Activated CD4-positive, alpha-beta T cell treated with anti-CD3 and anti-CD28 coated beads for 36 hours (primary cell): ENCODE measurements around the gene GLB1L3. TPM values are rescaled to one million over a fixed set of nuclear protein-coding genes. Genes with fewer than 3 reads are reported as not detected.
"Not testable (repeated sequence)": the region's sequence is repeated elsewhere in the genome, so short reads cannot be mapped to it uniquely, and the experiment has no call there.

ENCODE experiments used
- ATAC-seq: fragments of 200-7000 bp; cut with Tn5 transposase; one replicate; pipeline ENCODE4 v1.10.0; 2021; ENCODE audit warnings: mild to moderate bottlenecking, moderate library complexity
- CTCF ChIA-PET: fragments of 350-600 bp; sonication (Branson Sonifier 250); formaldehyde crosslinking; loops from one replicate; lab custom pipeline; 2021; ENCODE audit warnings: antibody characterized with exemption; lab: Charles Lee
- POLR2A ChIA-PET: fragments of 350-600 bp; sonication (Branson Sonifier 250); formaldehyde crosslinking; loops from one replicate; lab custom pipeline; 2021; ENCODE audit warnings: antibody characterized with exemption, inconsistent platforms; lab: Charles Lee
- DNase-seq: peaks from one replicate; pipeline ENCODE4 v3.0.0-alpha.2; 2020
- H3K27ac Mint-ChIP-seq: one replicate; pipeline ENCODE4 v1.8.0; 2021; ENCODE audit warnings: mixed read lengths
- H3K27me3 Mint-ChIP-seq: one replicate; pipeline ENCODE4 v1.8.0; 2021; ENCODE audit warnings: mixed read lengths
- H3K36me3 Mint-ChIP-seq: one replicate; pipeline ENCODE4 v1.8.0; 2021; ENCODE audit warnings: low read depth, mixed read lengths
- H3K4me1 Mint-ChIP-seq: one replicate; pipeline ENCODE4 v1.8.0; 2021; ENCODE audit warnings: mixed read lengths
- H3K4me3 Mint-ChIP-seq: one replicate; pipeline ENCODE4 v1.8.0; 2021; ENCODE audit warnings: mild to moderate bottlenecking, moderate library complexity, mixed read lengths
- H3K9me3 Mint-ChIP-seq: one replicate; pipeline ENCODE4 v1.8.0; 2021; ENCODE audit warnings: low read depth, mixed read lengths
- intact Hi-C, 2 experiments: fragments of 100-400 bp; cut with DNase I in 1 of 2; cut with micrococcal nuclease in 1 of 2; formaldehyde crosslinking; loops; one replicate each; pipeline versions ENCODE4 v1.14.2 to v1.15.1; 2022 to 2024; cut with DNase I, micrococcal nuclease
- total RNA-seq, 2 experiments: library from RNA; stranded (reverse); gene quantifications; one replicate each; pipeline ENCODE4 v1.2.3, GENCODE V29; 2021

The GLB1L3 gene
- total RNA-seq, 2 experiments from 2014 or later, result 11.7 to 12.2 TPM

- intact Hi-C loops, result loop anchor here (1.0 to 5.0 kb wide), 4 partner anchors 52 to 329 kb away; partner anchors contain the start of genes GLB1L2 (in 2 of the 2) and VPS26B (in 1 of the 2)
- ATAC-seq, result no peak
- peak overlapping the region; percentile 96 for H3K27ac Mint-ChIP-seq
- peaks cover 3% of the 10 kb centered on the region for H3K27me3 Mint-ChIP-seq
- DNase-seq, result peak; percentile 40
- H3K36me3 Mint-ChIP-seq, result peaks cover 15% of the 10 kb centered on the region
- CTCF ChIA-PET, result interaction anchor here (0.8 to 4.7 kb wide), 12 partner anchors 10 to 329 kb away, joined by 3 to 33 read pairs (median 5); partner anchors contain the start of genes ACAD8, NCAPD3 and THYN1
- peak overlapping the region; percentile 96 for H3K4me3 Mint-ChIP-seq
- H3K4me1 Mint-ChIP-seq, result peaks cover 37% of the 10 kb centered on the region
- no peaks in the 10 kb centered on the region for H3K9me3 Mint-ChIP-seq
- POLR2A ChIA-PET, result interaction anchor here (0.6 to 1.2 kb wide), 6 partner anchors 13 to 80 kb away, joined by 3 to 7 read pairs (median 4); partner anchors contain the start of gene VPS26B
These were observed 410 bp downstream of the GLB1L3 start for GRCh38 chr11:134276396-134277182.

DNA sequence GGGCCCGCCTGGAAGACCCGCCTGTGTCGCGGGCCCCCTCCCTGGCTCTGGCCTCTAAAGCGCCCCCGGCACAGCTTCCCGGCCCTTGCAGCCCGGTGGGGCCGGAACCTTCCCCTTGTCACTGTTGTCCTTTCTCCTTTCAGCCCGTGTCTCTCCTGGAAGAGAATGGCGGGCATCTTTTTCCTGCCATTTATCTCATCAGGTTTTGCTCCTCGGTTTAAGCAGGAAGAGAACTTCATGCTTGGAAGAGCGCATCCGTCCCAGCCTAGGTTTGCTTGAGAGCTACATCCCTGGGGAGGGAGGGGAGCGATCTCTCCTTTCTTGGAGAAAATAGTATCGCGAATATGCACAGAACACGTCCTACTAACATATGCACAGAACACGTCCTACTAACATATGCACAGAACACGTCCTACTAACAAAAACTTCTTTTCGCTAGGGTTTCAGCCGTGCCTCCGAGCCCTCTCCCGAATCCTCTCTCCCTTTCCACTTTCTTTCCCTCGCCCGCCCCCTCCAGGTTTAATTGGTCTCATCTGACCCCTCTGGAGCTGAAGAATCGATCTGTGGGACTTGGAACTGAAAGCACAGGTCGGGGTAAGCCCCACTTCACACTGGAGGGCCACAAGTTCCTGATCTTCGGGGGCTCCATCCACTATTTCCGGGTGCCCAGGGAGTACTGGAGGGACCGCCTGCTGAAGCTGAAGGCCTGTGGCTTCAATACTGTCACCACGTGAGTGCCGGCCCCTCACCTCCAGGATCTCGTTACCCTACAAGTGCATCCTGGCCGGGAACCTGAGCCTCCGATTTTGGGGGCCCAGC lies 1.2 kb downstream of the GLB1L3 start:
- Mint-ChIP-seq H3K36me3 (peaks cover 15% of the 10 kb centered on the region), H3K27ac (peak overlapping the region; percentile 65), H3K4me3 (peak overlapping the region; percentile 76), H3K4me1 (peaks cover 35% of the 10 kb centered on the region), H3K27me3 (peaks cover 3% of the 10 kb centered on the region), H3K9me3 (no peaks in the 10 kb centered on the region)
- intact Hi-C loops, result loop anchor here (5.0 kb wide), 2 partner anchors 55 to 330 kb away; partner anchors contain the start of gene GLB1L2 (in 1 of the 2)
- ChIA-PET CTCF (interaction anchor here (0.6 to 2.1 kb wide), 4 partner anchors 11 to 34 kb away, joined by 3 to 8 read pairs (median 4); partner anchors contain the start of genes ACAD8 and THYN1), POLR2A (no interaction called here)
- ATAC-seq (no peak), DNase-seq (no peak)

GRCh38 chr11:134278356-134278755 lies 2.2 kb downstream of the GLB1L3 start:
- ATAC-seq, result no peak
- POLR2A ChIA-PET, result no interaction called here
- intact Hi-C loops, result loop anchor here (5.0 kb wide), 2 partner anchors 54 to 331 kb away; partner anchors contain the start of gene GLB1L2 (in 1 of the 2)
- H3K4me1 Mint-ChIP-seq, result peaks cover 25% of the 10 kb centered on the region
- no peak for DNase-seq
- CTCF ChIA-PET, result interaction anchor here (0.6 to 1.2 kb wide), 2 partner anchors 9 to 109 kb away, joined by 3 read pairs; no protein-coding TSS in a partner anchor
- peaks cover 3% of the 10 kb centered on the region for H3K27me3 Mint-ChIP-seq
- no peak overlapping the region for H3K4me3 Mint-ChIP-seq
- peaks cover 15% of the 10 kb centered on the region for H3K36me3 Mint-ChIP-seq
- H3K27ac Mint-ChIP-seq, result no peak overlapping the region
- no peaks in the 10 kb centered on the region for H3K9me3 Mint-ChIP-seq

DNA sequence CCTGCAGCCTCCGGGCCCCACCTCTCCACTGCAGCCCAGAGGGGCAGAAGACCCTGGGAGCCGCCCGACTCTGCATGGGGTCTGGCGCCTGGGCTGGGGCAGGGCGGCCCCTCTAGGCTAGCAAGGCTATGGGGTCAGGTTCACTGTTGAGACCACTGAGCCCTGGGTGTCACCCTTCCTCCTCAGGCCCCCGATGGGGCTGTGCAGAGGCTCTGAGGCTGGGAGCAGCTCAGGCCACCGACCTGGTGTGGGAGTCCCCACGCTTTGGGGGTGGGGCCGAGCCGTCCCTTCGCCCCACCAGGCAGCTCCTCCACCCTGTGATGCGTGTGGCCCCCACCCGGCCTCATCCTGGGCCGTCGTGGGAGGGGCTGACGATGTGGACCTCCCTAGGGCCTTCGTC lies 5.5 kb downstream of the GLB1L3 start:
- DNase-seq, ATAC-seq, H3K4me3 Mint-ChIP-seq, POLR2A ChIA-PET, H3K9me3 Mint-ChIP-seq, intact Hi-C loops, H3K4me1 Mint-ChIP-seq, H3K27me3 Mint-ChIP-seq, H3K27ac Mint-ChIP-seq: not testable (repeated sequence)
- peaks cover 23% of the 10 kb centered on the region for H3K36me3 Mint-ChIP-seq
- CTCF ChIA-PET, result interaction anchor here (0.7 kb wide), 1 partner anchor 20 kb away, joined by 3 read pairs; no protein-coding TSS in a partner anchor

DNA sequence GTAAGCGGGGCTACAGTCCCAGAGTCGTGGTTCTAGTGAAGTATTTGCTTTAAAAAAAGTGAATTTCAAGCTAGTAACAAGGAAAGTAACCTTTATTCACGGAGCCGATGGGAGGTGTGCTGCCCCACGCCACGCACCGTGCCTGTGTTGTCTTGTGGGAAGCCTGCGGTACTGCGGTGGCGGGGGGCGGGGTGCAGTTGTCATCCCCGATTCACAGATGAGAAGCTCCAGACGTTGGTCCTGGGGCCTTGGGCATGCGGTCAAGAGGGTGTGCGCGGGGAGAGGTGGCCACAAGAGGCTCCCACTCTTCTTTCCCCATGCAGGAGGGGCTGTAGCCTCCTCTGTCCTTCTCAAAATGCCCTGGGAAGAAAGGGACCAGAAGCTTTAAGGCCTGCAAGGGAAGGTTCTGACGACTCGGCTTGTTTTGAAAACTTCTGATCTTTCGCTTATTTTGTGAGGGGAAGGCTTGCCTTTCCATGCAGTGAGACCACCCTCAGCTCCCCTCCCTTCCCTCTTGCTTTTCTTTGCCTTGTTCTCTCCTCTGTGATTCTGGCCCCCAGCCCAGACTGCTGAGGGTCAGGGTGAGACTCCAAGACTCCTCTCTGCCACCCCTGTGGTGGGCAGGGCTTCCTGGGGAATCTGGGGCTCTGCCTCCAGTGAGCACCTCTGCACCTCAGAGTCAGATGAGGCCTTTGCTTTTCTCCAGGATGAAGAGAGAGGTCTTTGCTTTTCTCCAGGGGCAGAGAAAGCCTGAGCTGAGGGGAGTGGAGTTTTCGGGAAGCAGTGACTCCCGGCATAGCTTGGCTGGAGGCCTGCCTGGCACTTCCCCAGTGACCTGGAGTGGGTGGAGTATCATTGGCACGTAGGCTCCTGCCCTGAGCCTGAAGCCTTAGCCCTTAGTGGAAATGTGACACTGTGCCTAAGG lies 6.2 kb downstream of the GLB1L3 start:
- DNase-seq (no peak), ATAC-seq (no peak)
- no peak overlapping the region for H3K27ac Mint-ChIP-seq
- intact Hi-C loops, result no loop called here
- POLR2A ChIA-PET, result no interaction called here
- CTCF ChIA-PET, result no interaction called here
- no peak overlapping the region for H3K4me3 Mint-ChIP-seq
- H3K36me3 Mint-ChIP-seq, result peaks cover 20% of the 10 kb centered on the region
- H3K4me1 Mint-ChIP-seq, result peaks cover 3% of the 10 kb centered on the region
- H3K27me3 Mint-ChIP-seq, result no peaks in the 10 kb centered on the region
- no peaks in the 10 kb centered on the region for H3K9me3 Mint-ChIP-seq

GRCh38 chr11:134283461-134284230 lies 7.5 kb downstream of the GLB1L3 start:
- DNase-seq (no peak), ATAC-seq (no peak)
- Mint-ChIP-seq H3K27me3 (no peaks in the 10 kb centered on the region), H3K4me3 (no peak overlapping the region), H3K4me1 (peaks cover 1% of the 10 kb centered on the region), H3K9me3 (no peaks in the 10 kb centered on the region), H3K36me3 (peaks cover 11% of the 10 kb centered on the region), H3K27ac (no peak overlapping the region)
- POLR2A ChIA-PET, result no interaction called here
- intact Hi-C loops, result no loop called here
- CTCF ChIA-PET, result interaction anchor here (1.2 kb wide), 1 partner anchor 10 kb away, joined by 5 read pairs; no protein-coding TSS in a partner anchor

DNA sequence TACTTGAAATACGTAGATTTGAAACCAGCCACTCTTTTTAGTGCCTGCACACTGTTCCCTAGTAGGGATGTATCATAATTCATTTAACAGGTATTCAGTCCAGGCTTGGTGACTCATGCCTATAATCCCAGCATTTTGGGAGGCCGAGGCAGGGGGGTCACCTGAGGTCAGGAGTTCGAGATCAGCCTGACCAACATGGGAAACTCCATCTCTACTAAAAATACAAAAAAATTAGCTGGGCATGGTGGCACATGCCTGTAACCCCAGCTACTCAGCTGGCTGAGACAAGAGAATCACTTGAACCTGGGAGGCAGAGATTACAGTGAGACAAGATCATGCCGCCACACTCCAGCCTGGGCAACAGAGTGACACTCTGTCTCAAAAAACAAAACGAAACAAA lies 8.2 kb downstream of the GLB1L3 start:
- intact Hi-C loops, H3K27me3 Mint-ChIP-seq, H3K9me3 Mint-ChIP-seq, ATAC-seq, POLR2A ChIA-PET, H3K27ac Mint-ChIP-seq, H3K36me3 Mint-ChIP-seq, H3K4me1 Mint-ChIP-seq, H3K4me3 Mint-ChIP-seq, DNase-seq: not testable (repeated sequence)
- CTCF ChIA-PET, result interaction anchor here (1.2 kb wide), 1 partner anchor 11 kb away, joined by 5 read pairs; no protein-coding TSS in a partner anchor

- Mint-ChIP-seq H3K27ac (no peak overlapping the region), H3K4me3 (no peak overlapping the region), H3K9me3 (no peaks in the 10 kb centered on the region), H3K27me3 (no peaks in the 10 kb centered on the region), H3K4me1 (no peaks in the 10 kb centered on the region), H3K36me3 (peaks cover 8% of the 10 kb centered on the region)
- DNase-seq (no peak), ATAC-seq (no peak)
- ChIA-PET POLR2A (interaction anchor here (0.6 kb wide), 1 partner anchor 14 kb away, joined by 4 read pairs; no protein-coding TSS in a partner anchor), CTCF (no interaction called here)
- intact Hi-C loops, result no loop called here
These were observed 11.4 kb downstream of the GLB1L3 start for GRCh38 chr11:134287561-134287960.

DNA sequence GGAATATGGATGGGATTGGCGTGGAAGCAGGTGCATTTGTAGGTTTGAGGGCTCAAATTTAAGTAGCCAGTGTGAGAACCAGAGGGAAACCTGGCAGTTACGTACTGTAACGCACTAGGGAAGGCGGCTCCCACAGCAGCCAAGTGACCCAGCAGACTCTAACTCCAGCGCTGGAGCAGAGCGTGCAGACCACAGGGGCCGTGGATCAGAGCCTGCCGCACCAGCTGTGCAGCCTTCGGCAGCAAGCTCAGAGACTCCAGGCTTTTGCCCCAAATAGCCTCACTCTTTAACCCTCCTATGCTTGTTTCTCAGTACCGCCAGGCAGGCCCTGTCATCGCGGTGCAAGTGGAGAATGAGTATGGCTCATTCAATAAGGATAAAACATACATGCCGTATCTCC lies 12.3 kb downstream of the GLB1L3 start:
- CTCF ChIA-PET, result no interaction called here
- Mint-ChIP-seq H3K27me3 (no peaks in the 10 kb centered on the region), H3K4me3 (no peak overlapping the region), H3K36me3 (peaks cover 8% of the 10 kb centered on the region), H3K27ac (no peak overlapping the region), H3K9me3 (no peaks in the 10 kb centered on the region), H3K4me1 (no peaks in the 10 kb centered on the region)
- DNase-seq (no peak), ATAC-seq (no peak)
- POLR2A ChIA-PET, result no interaction called here
- intact Hi-C loops, result no loop called here

DNA sequence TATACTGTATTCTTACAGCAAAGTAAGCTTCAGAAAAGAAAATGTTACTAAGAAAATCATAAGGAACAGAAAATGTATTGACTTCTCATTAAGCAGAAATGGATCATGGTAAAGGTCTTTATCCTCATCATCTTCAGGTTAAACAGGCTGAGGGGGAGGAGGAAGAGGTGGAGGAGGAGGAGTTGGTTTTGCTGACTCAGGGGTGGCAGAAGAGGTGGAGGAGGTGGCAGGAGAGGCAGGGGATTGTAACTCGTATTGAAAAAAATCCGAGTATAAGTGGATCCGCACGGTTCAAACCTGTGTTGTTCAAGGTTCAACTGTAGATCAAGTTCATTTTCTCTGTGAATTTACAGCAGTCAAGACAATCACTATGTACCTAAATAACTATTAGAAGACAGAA lies 13.0 kb downstream of the GLB1L3 start:
- ATAC-seq, result no peak

More for the DNA sequence above, 13.0 kb downstream of the GLB1L3 start:
- Mint-ChIP-seq H3K36me3 (peaks cover 3% of the 10 kb centered on the region), H3K27ac (no peak overlapping the region), H3K9me3 (no peaks in the 10 kb centered on the region), H3K4me1 (no peaks in the 10 kb centered on the region), H3K4me3 (no peak overlapping the region), H3K27me3 (no peaks in the 10 kb centered on the region)
- intact Hi-C loops, result no loop called here
- no peak for DNase-seq
- ChIA-PET POLR2A (interaction anchor here (0.6 kb wide), 1 partner anchor 467 kb away, joined by 3 read pairs; no protein-coding TSS in a partner anchor), CTCF (no interaction called here)
